ENCODE data around the gene PAF1. TPM values are rescaled to one million over a fixed set of nuclear protein-coding genes. Genes with fewer than 3 reads are reported as not detected.

The PAF1 gene
- total and polyA plus RNA-seq, 2 of the 13 experiments (the other 11 are each of a cell fraction or from before 2014, with no cell fraction given), result 30.2 to 31.1 TPM

GRCh38 chr19:39382991-39383828 is 7.7 kb downstream of the PAF1 start (continued):
- TF ChIP-seq ZNF407 (CRISPR knock-in tag; IDR thresholded peaks at IDR 0.05; ENCODE audit: not compliant biosample characterization) (no peak), ZC3H13 (CRISPR knock-in tag; IDR thresholded peaks at IDR 0.05) (no peak), GATAD2A (CRISPR knock-in tag; IDR thresholded peaks at IDR 0.05) (no peak), KAT8 (CRISPR knock-in tag; IDR thresholded peaks at IDR 0.05) (no peak), ZNF652 (CRISPR knock-in tag; IDR thresholded peaks at IDR 0.05; ENCODE audit: borderline replicate concordance, low read depth) (no peak)

Measured in HepG2 (cell line).